Neuronal stem cell (in vitro differentiated cells): Measurements from ENCODE around the gene BTBD6.

Experiments
- DNase-seq: peaks from one replicate; pipeline ENCODE4 v3.0.0-alpha.2; 2013; ENCODE audit warnings: low spot score
- H2AFZ ChIP-seq: one replicate; pipeline ENCODE4 v1.6.1; 2013; ENCODE audit warnings: mild to moderate bottlenecking, low read length, inconsistent platforms
- H2AK5ac ChIP-seq: 2 replicates; pipeline ENCODE4 v1.6.1; 2013; ENCODE audit warnings: low read depth, mild to moderate bottlenecking, inconsistent platforms, low read length, moderate library complexity, mixed read lengths
- H2BK120ac ChIP-seq: 2 replicates; pipeline ENCODE4 v1.6.1; 2013; ENCODE audit warnings: low read depth, mild to moderate bottlenecking, inconsistent platforms, low read length, moderate library complexity, mixed read lengths
- H2BK12ac ChIP-seq: one replicate; pipeline ENCODE4 v1.6.1; 2013; ENCODE audit warnings: low read length, inconsistent platforms
- H2BK15ac ChIP-seq: 2 replicates; pipeline ENCODE4 v1.6.1; 2013; ENCODE audit warnings: mild to moderate bottlenecking, low read length, inconsistent platforms, mixed read lengths
- H2BK5ac ChIP-seq: one replicate; pipeline ENCODE4 v1.6.1; 2013; ENCODE audit warnings: inconsistent platforms, mild to moderate bottlenecking, low read length, moderate library complexity
- H3K14ac ChIP-seq: one replicate; pipeline ENCODE4 v1.6.1; 2013; ENCODE audit warnings: low read length, inconsistent platforms
- H3K18ac ChIP-seq: 2 replicates; pipeline ENCODE4 v1.6.1; 2013; ENCODE audit warnings: low read length, inconsistent platforms
- H3K23ac ChIP-seq: 2 replicates; pipeline ENCODE4 v1.6.1; 2013; ENCODE audit warnings: low read depth, mild to moderate bottlenecking, mixed read lengths, low read length, inconsistent platforms; ENCODE audit not compliant: poor library complexity
- H3K27ac ChIP-seq: replicated peaks from 3 replicates; pipeline ENCODE4 v1.5.1; 2013; ENCODE audit warnings: low read length, inconsistent platforms
- H3K27me3 ChIP-seq, 3 experiments: 2 replicates each; pipeline ENCODE4 v1.6.1; 2013; ENCODE audit warnings: low read length in 3 of 3, mild to moderate bottlenecking in 2 of 3, inconsistent platforms in 1 of 3, low read depth in 1 of 3, mixed read lengths in 1 of 3, moderate library complexity in 1 of 3; ENCODE audit not compliant: control insufficient read depth in 3 of 3, insufficient read depth in 3 of 3
- H3K36me3 ChIP-seq, 2 donors: replicated peaks in 1 of 2; 2 replicates each; pipeline ENCODE4 v1.6.1; 2013; ENCODE audit warnings: low read length in 2 of 2; ENCODE audit not compliant: control insufficient read depth in 2 of 2, insufficient read depth in 2 of 2
- H3K4ac ChIP-seq: 2 replicates; pipeline ENCODE4 v1.6.1; 2013; ENCODE audit warnings: inconsistent platforms, mild to moderate bottlenecking, low read length, moderate library complexity
- H3K4me1 ChIP-seq, 2 donors: 1 replicate in 1 of 2; 2 replicates in 1 of 2; pipeline ENCODE4 v1.6.1; 2013; ENCODE audit warnings: low read length in 2 of 2, low read depth in 1 of 2; ENCODE audit not compliant: control insufficient read depth in 2 of 2, insufficient read depth in 1 of 2
- H3K4me2 ChIP-seq: one replicate; pipeline ENCODE4 v1.6.1; 2013; ENCODE audit warnings: mild to moderate bottlenecking, low read length, inconsistent platforms; ENCODE audit not compliant: insufficient read depth, poor library complexity, severe bottlenecking
- H3K4me3 ChIP-seq, 2 donors: 2 replicates each; pipeline ENCODE4 v1.5.1; 2013; ENCODE audit warnings: low read length in 2 of 2, mild to moderate bottlenecking in 2 of 2, inconsistent platforms in 1 of 2, moderate library complexity in 1 of 2
- H3K79me1 ChIP-seq: one replicate; pipeline ENCODE4 v1.6.1; 2013; ENCODE audit warnings: low read depth, mild to moderate bottlenecking, inconsistent platforms, low read length, moderate library complexity
- H3K9ac ChIP-seq: one replicate; pipeline ENCODE4 v1.6.1; 2013; ENCODE audit warnings: mild to moderate bottlenecking, low read depth, low read length, inconsistent platforms; ENCODE audit not compliant: poor library complexity
- H3K9me3 ChIP-seq, 2 donors: replicated peaks in 1 of 2; 2 replicates each; pipeline versions ENCODE3 to v1.6.1; 2013; ENCODE audit warnings: low read length in 2 of 2, mild to moderate bottlenecking in 2 of 2, inconsistent platforms in 1 of 2, low read depth in 1 of 2, mixed read lengths in 1 of 2, moderate library complexity in 1 of 2; ENCODE audit not compliant: control insufficient read depth in 2 of 2, insufficient read depth in 1 of 2
- H4K8ac ChIP-seq: one replicate; pipeline ENCODE4 v1.6.1; 2013; ENCODE audit warnings: low read depth, mild to moderate bottlenecking, inconsistent platforms, low read length, moderate library complexity
- H4K91ac ChIP-seq: one replicate; pipeline ENCODE4 v1.6.1; 2013; ENCODE audit warnings: low read length, low read depth, mild to moderate bottlenecking, inconsistent platforms; ENCODE audit not compliant: poor library complexity
- WGBS, 2 donors: extraction: QIAGEN DNeasy Blood & Tissue Kit; methylation state at CpG; one replicate each; pipeline ENCODE4 v1.1.7; 2013; ENCODE audit warnings: missing lambda C conversion rate in 2 of 2, mixed read lengths in 1 of 2; ENCODE audit not compliant: insufficient read length in 2 of 2, insufficient replicate concordance in 1 of 2; ENCODE audit errors: extremely low coverage in 2 of 2; 5-methylcytosine and 5-hydroxymethylcytosine counted together

Gene BTBD6

DNA sequence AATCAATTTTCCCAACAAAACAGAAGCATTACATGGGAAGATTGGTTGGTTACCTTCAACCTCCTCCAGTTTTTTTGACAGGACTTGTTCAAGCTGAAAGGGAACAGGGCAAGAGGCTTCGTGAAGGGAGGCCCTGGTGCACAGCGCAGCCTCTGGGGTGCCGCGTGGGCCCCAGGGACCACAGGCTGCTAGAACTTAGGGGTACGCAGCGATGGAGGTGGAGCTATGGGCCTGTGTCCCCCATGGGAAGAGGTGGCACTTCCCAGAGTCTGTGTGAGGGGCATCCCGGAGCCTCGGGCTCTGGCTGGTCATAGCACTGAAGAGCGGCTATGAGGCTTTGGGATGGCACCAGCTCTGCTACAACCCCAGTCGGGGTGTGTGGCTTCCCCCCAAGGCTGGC lies 22.1 kb upstream of the BTBD6 start:
- peak overlapping the region; percentile 24 for H2BK5ac ChIP-seq
- no peak overlapping the region for H3K9ac ChIP-seq
- peak overlapping the region; percentile 22 for H2BK12ac ChIP-seq
- H3K23ac ChIP-seq: no peak overlapping the region
- no peak overlapping the region for H3K4me3 ChIP-seq
- H3K14ac ChIP-seq: no peak overlapping the region
- no peak overlapping the region for H2BK120ac ChIP-seq
- peaks cover 16 to 33% of the 10 kb centered on the region in 2 donors for H3K36me3 ChIP-seq
- H4K8ac ChIP-seq: peak overlapping the region; percentile 17
- no peak overlapping the region for H2AFZ ChIP-seq
- H3K4me1 ChIP-seq: no peaks in the 10 kb centered on the region
- peak overlapping the region; percentile 11 for H3K18ac ChIP-seq
- H3K4me2 ChIP-seq: no peak overlapping the region
- no peaks in the 10 kb centered on the region for H3K27me3 ChIP-seq
- no peak overlapping the region for H4K91ac ChIP-seq
- no peak overlapping the region for H3K27ac ChIP-seq
- no peak overlapping the region for H3K4ac ChIP-seq
- DNase-seq: no peak
- WGBS, 2 donors: no CpG with 5 or more reads among the region's 10 CpGs
- peaks cover 13% of the 10 kb centered on the region for H3K79me1 ChIP-seq
- H3K9me3 ChIP-seq: no peaks in the 10 kb centered on the region
- H2BK15ac ChIP-seq: no peak overlapping the region
- H2AK5ac ChIP-seq: no peak overlapping the region

DNA sequence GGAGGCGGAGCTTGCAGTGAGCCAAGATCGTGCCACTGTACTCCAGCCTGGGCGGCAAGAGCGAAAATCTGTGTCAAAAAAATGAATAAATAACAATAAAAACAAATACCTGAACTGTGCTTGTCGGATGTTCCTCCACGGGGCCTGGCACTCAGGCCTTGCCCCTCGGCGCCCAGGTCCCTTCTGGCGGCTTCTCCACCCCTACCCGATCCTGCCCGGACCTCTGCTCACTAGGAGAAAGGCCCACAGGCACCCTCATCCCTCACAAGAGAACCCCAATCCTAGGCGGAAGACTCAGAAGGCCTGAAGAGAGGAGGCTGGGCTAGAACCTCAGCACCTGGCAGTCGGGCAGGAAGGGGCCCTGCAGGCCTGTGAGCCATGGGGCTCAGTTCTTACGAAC lies 21.0 kb upstream of the BTBD6 start:
- no CpG with 5 or more reads among the region's 14 CpGs for WGBS, 2 donors
- Histone ChIP-seq H3K4me1 (no peaks in the 10 kb centered on the region), H2BK12ac (no peak overlapping the region), H3K4me2 (no peak overlapping the region), H3K27me3 (no peaks in the 10 kb centered on the region), H4K8ac (no peak overlapping the region), H2AK5ac (no peak overlapping the region), H4K91ac (no peak overlapping the region), H3K23ac (no peak overlapping the region), H3K4me3 (no peak overlapping the region), H2BK5ac (no peak overlapping the region), H3K18ac (no peak overlapping the region), H3K4ac (no peak overlapping the region), H2BK120ac (no peak overlapping the region), H3K9me3 (no peaks in the 10 kb centered on the region), H2AFZ (no peak overlapping the region), H2BK15ac (no peak overlapping the region), H3K9ac (no peak overlapping the region), H3K27ac (no peak overlapping the region), H3K79me1 (peaks cover 15% of the 10 kb centered on the region), H3K36me3 (peaks cover 11 to 25% of the 10 kb centered on the region in 2 donors), H3K14ac (no peak overlapping the region)
- no peak for DNase-seq

DNA sequence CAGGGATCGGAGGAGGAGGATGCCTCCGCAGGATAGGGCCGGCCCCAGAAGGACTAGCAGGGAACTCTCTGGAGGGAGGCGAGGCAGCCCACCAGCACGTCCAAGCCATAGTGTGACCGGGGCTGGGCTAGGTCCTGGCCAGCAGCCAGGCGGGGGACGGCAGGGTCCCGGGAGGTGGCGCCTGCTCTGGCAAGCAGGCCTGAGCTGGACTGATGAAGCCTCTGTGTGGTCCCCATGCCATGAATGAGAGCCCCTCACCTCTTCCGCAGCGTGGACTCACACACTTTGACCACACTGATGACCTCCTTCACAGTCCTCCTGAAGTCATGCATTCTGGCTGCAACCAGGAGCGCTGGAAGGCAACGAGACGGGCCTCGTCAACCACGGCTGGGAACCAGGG lies 19.8 kb upstream of the BTBD6 start:
- no peak overlapping the region for H3K4me2 ChIP-seq
- H2BK120ac ChIP-seq: no peak overlapping the region
- no peak overlapping the region for H2AK5ac ChIP-seq
- H4K91ac ChIP-seq: no peak overlapping the region
- no peak overlapping the region for H2BK15ac ChIP-seq
- no peak overlapping the region for H3K23ac ChIP-seq
- H3K36me3 ChIP-seq: peaks cover 7 to 25% of the 10 kb centered on the region in 2 donors
- no peaks in the 10 kb centered on the region for H3K4me1 ChIP-seq
- H2AFZ ChIP-seq: no peak overlapping the region
- no peak overlapping the region for H2BK5ac ChIP-seq
- no peak overlapping the region for H3K18ac ChIP-seq
- no CpG with 5 or more reads among the region's 17 CpGs for WGBS, 2 donors
- peaks cover 12% of the 10 kb centered on the region for H3K79me1 ChIP-seq
- peak overlapping the region; percentile 99 for H3K14ac ChIP-seq
- no peak overlapping the region for H4K8ac ChIP-seq
- no peak overlapping the region for H3K4ac ChIP-seq
- no peak for DNase-seq
- H3K4me3 ChIP-seq: peak overlapping the region in 1 of 2 donors; percentile 51
- H3K27ac ChIP-seq: no peak overlapping the region
- no peaks in the 10 kb centered on the region for H3K9me3 ChIP-seq
- H2BK12ac ChIP-seq: no peak overlapping the region
- no peaks in the 10 kb centered on the region for H3K27me3 ChIP-seq
- peak overlapping the region; percentile 81 for H3K9ac ChIP-seq

DNA sequence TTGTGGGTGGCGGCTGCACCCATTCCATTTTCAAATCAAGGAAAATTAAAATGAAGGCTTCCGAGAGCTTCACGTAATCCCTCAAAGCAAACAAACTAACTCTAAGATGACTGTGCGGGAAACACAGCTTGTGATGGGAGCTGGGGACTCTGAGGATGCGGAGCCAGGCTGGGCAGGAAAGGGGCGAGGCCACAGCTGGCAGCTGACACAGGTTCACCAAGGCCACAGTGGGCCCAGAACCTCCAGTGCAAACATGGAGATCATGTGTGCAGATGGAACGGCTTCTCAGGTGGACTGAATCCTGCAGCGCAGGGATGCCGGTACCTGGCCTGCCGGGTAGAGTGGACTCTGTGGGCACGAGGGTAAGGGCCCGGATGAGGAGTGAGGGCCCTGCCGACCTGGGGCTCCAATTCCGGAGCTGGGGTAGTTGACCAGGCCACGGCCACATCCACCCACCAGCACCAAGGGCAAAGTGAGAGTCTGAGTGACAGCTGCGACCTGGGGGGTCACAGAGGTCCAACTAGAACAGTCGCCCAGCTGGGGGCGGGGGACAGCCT lies 19.2 kb upstream of the BTBD6 start:
- Histone ChIP-seq H3K4me3 (no peak overlapping the region), H3K4me1 (no peaks in the 10 kb centered on the region), H3K9ac (no peak overlapping the region), H4K91ac (no peak overlapping the region), H2AFZ (no peak overlapping the region), H2BK15ac (no peak overlapping the region), H4K8ac (no peak overlapping the region), H3K14ac (no peak overlapping the region), H2AK5ac (no peak overlapping the region), H2BK5ac (no peak overlapping the region), H3K79me1 (peaks cover 11% of the 10 kb centered on the region), H3K4me2 (no peak overlapping the region), H3K4ac (no peak overlapping the region), H3K18ac (no peak overlapping the region), H3K27me3 (no peaks in the 10 kb centered on the region), H3K27ac (no peak overlapping the region), H2BK12ac (no peak overlapping the region), H3K36me3 (peaks cover 7 to 25% of the 10 kb centered on the region in 2 donors), H3K9me3 (no peaks in the 10 kb centered on the region), H3K23ac (peak overlapping the region; percentile 0), H2BK120ac (no peak overlapping the region)
- no CpG with 5 or more reads among the region's 18 CpGs for WGBS, 2 donors
- DNase-seq: no peak
